CD4-positive, alpha-beta T cell treated with Interleukin-4 for 1 hour (primary cell): ENCODE results near the gene PSMA4.
"Not testable (repeated sequence)": the region's sequence is repeated elsewhere in the genome, so short reads cannot be mapped to it uniquely, and the experiment has no call there.

Experiments used
- DNase-seq, 2 donors: peaks; one replicate each; pipeline ENCODE4 v3.0.0-alpha.2; 2020 to 2022

PSMA4 gene

DNA sequence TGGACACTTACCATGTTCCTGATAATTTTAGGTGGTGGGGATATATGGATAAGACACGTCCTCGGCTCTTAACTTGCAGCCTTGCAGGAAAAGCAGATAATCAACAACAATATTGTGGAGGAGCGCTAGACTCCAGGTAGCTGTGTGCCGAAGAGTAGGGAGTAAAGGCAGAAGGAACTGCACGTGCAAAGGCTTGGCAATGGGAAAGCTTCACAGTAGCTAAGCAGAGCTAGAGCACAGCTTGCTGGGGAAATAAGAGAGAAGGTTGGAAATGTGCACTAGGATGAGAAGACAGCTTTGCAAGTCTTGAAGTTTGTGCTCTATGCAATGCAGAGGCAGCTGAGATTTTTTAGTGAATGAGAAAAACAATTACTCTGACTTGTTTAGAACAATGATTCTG, 12.4 kb downstream of the PSMA4 start:
- no peak for DNase-seq

GRCh38 chr15:78560201-78560600, 20.0 kb downstream of the PSMA4 start:
- not testable (repeated sequence) for DNase-seq

DNA sequence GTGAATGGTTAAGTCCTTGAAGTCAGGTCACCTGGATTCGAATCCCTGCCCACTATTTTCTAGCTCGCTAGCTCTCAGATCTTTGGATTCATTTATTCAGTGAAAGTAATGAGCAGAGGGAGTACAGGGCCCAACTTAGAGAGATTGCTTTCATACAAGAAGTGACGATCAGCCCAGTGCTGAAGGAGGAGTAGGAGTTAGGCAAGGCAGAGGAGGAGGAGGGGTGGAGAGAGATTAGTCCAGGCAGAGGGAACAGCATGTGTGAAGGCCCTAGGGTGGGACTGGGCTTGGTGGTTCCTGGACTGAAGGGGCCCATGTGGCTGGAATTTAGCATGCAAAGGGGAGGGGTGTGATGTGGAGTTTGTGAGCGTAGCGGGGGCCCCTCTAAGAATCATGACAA, 21.2 kb downstream of the PSMA4 start:
- DNase-seq, result no peak

- no peak for DNase-seq
These were observed 22.8 kb downstream of the PSMA4 start for GRCh38 chr15:78563092-78563491.

DNA sequence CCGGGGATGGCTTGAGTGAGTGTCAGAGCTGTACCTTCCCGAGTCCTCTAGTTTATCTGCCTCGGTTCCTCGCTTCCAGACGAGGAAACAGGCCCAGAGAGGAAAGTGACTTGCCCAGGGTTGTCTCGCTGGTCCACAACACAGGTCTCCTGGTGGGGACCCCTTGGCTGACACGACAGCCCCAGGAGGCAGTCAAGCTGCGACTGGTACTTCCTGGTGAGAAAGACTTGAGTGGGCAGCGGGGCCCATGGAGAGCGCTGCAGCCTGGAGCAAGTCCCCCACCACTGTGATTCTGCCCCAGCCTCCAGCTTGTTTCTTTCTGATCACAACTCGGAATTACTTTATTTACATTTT, 24.5 kb downstream of the PSMA4 start:
- DNase-seq, result no peak

- peak; percentile 11 to 81 for DNase-seq
These were observed 25.1 kb downstream of the PSMA4 start, which contains the start of gene CHRNA5 for GRCh38 chr15:78565097-78565950. CHRNA5 (plus strand) TSS chr15:78565520; CDS start chr15:78565720, 200 bp downstream.

GRCh38 chr15:78565951-78566774, 25.9 kb downstream of the PSMA4 start:
- no peak for DNase-seq

- no peak for DNase-seq
These were observed 27.3 kb downstream of the PSMA4 start for GRCh38 chr15:78567531-78567930.

DNA sequence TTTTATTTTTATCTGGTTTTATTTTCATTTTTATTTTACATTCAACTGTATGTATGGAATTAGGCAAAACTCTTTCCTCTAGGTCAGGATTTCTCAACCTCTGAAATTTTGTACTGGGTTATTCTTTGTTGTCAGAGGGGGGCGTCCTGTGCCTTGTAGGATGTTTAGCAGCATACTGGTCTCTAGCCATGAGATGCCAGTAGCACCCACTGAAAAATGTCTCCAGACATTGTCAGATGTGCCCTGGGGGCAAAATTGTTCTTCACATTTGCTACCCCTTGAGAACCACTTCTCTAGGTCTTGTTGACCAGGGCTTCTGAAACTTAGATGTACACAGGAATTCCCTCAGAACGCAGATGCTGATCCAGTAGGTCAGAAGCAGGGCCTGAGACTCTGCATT, 30.5 kb downstream of the PSMA4 start:
- no peak for DNase-seq

- DNase-seq, result no peak
These were observed 31.1 kb downstream of the PSMA4 start for GRCh38 chr15:78571382-78571781.

DNA sequence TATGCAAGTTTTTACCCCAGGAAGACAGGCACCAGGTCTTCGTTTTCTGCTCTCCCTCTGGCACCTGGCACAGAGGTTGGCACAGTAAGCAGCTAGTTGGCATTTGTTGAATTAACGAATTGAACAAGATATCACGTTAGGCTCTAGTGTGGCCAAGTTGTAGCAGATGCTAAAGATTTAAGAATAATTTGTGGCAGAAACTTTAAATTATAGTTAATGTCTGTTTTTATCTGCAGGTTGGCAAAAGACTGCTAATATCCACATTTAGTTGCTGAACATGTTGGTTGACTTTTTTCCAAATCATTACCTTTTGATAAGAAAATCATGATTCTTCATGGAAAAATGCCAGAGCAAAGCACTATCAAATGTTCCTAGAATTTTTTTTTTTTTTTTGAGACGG, 33.2 kb downstream of the PSMA4 start:
- DNase-seq, result no peak

DNA sequence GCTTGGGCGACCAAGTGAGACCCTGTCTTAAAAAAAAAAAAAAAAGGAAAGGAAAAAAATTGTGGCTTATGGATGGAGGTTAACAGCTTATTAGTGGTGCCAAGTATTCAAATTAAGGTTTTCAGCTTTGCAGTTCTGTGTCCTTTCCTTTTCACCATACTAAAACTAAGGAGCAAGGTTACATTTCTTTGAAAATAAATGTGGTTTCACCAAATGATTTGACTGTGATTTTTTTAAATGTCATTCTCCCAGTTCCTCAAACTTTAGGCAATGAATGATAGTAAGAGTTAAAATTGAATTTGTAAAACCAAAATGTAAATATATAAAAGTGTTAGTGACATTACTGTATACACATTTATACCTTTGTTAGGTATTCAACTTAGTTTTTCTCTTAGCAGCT, 34.7 kb downstream of the PSMA4 start:
- DNase-seq, result no peak

DNA sequence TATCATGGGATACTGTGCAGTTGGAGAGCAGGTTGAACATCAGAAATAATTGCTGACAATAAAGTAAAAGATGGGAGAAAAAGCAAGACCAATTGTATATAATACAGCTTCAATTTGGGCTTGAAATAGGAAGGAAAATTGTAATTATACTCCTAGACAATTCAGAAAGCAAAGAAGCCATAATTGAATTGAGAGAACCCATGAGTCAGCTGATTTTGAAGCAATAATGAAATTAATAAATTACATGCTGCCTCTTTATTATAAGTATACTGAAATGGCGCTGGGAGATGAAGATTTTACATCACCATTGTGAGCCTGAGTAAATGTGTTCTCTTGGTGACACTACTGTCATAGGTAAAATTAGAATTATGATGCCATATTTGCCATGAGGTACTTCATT, 57.3 kb downstream of the PSMA4 start:
- no peak for DNase-seq

DNA sequence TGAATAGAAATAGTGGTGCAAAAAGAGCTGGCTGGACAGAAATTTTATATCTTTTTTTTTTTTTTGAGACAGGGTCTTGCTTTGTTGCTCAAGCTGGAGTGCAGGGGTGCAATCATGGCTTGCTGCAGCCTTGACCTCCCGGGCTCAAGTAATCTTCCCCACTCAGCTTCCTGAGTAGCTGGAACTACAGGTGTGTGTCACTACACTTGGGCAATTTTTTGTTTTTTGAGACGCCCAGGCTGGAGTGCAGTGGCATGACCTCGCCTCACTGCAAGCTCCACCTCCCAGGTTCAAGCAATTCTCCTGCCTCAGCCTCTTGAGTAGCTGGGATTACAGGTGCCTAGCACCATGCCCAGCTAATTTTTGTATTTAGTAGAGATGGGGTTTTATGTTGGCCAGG, 58.1 kb downstream of the PSMA4 start:
- no peak for DNase-seq

GRCh38 chr15:78599189-78599588, 58.9 kb downstream of the PSMA4 start:
- no peak for DNase-seq
